SK-N-SH (cell line): ENCODE data around the gene RNF40.

ENCODE experiments used
- CTCF ChIP-seq: fragments of 200-600 bp; sonication (generic); IDR thresholded peaks from 2 replicates; pipeline ENCODE4 v1.6.1; 2017; ENCODE audit warnings: antibody characterized with exemption, mild to moderate bottlenecking, moderate library complexity
- EZH2phosphoT487 ChIP-seq: fragments of 200-600 bp; sonication (generic); IDR thresholded peaks from 2 replicates; pipeline ENCODE4 v1.6.1; 2017; ENCODE audit warnings: low read depth, mixed run types, mild to moderate bottlenecking, antibody characterized with exemption, moderate library complexity, borderline replicate concordance
- GATA2 ChIP-seq: sonication (generic); formaldehyde crosslinking; IDR thresholded peaks from 2 replicates; pipeline ENCODE4 v1.5.0; 2020; ENCODE audit warnings: mild to moderate bottlenecking, missing genetic modification reagents
- MXI1 ChIP-seq: IDR thresholded peaks from 2 replicates; pipeline ENCODE4 v1.6.1; 2012; ENCODE audit warnings: mild to moderate bottlenecking, low read depth, low read length, improper control_type of control experiment
- POLR2AphosphoS5 ChIP-seq: IDR thresholded peaks from 2 replicates; pipeline ENCODE4 v1.6.1; 2012; ENCODE audit warnings: low read depth, low read length
- RAD21 ChIP-seq: IDR thresholded peaks from 2 replicates; pipeline ENCODE4 v1.6.1; 2012; ENCODE audit warnings: mild to moderate bottlenecking, low read length
- REST ChIP-seq: IDR thresholded peaks from 2 replicates; pipeline ENCODE4 v1.6.1; 2012; ENCODE audit warnings: mild to moderate bottlenecking, low read depth, low read length, moderate library complexity
- SIN3A ChIP-seq: IDR thresholded peaks from 2 replicates; pipeline ENCODE4 v1.6.1; 2012; ENCODE audit warnings: low read depth, mild to moderate bottlenecking, low read length, moderate library complexity, borderline replicate concordance
- SMC3 ChIP-seq: IDR thresholded peaks from 2 replicates; pipeline ENCODE4 v1.6.1; 2012; ENCODE audit warnings: low read depth, low read length, improper control_type of control experiment
- TCF12 ChIP-seq: IDR thresholded peaks from 2 replicates; pipeline ENCODE4 v1.4.0; 2012
- USF2 ChIP-seq: fragments of 150-350 bp; IDR thresholded peaks from 2 replicates; pipeline ENCODE4 v1.6.1; 2017; ENCODE audit warnings: antibody characterized with exemption, low read length, low read depth, borderline replicate concordance
- YY1 ChIP-seq: IDR thresholded peaks from 2 replicates; pipeline ENCODE4 v1.4.0; 2012; ENCODE audit warnings: low read depth, mild to moderate bottlenecking

GRCh38 chr16:30721167-30721566 is 41.0 kb upstream of the RNF40 start:
- TF ChIP-seq CTCF (no peak), YY1 (no peak), REST (no peak), GATA2 (CRISPR knock-in tag) (no peak), TCF12 (no peak), SMC3 (no peak), USF2 (no peak), MXI1 (no peak), POLR2AphosphoS5 (no peak), EZH2phosphoT487 (no peak), RAD21 (no peak), SIN3A (no peak)
